Stimulated activated CD4-positive, alpha-beta T cell treated with anti-CD3 and anti-CD28 coated beads, Interleukin-4, amount 100 ng/mL, for 48 hours (primary cell): ENCODE results near the gene GABRA4.

Experiments used
- DNase-seq, 2 donors: peaks; one replicate each; pipeline ENCODE4 v3.0.0-alpha.2; 2020; ENCODE audit warnings: low read depth in 2 of 2

The GABRA4 gene

DNA sequence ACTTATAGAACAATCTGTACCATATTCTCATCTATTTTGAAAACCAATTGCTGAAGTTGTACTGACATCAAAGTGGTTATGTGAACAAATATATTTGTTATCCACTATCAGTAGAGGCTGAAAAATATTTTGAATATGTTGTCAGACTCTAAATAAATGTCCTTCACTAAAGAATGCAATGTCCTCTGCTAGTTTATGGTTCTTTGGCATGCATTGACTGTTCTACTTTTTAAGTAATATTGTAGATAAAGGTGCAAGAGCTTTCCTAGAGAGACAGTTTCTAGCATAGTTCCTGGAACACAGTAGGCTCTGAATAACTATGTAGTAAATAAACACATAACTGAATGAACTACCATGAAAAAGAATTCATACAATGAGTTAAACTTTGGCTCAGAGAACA is 66.2 kb downstream of the GABRA4 start:
- no peak for DNase-seq

DNA sequence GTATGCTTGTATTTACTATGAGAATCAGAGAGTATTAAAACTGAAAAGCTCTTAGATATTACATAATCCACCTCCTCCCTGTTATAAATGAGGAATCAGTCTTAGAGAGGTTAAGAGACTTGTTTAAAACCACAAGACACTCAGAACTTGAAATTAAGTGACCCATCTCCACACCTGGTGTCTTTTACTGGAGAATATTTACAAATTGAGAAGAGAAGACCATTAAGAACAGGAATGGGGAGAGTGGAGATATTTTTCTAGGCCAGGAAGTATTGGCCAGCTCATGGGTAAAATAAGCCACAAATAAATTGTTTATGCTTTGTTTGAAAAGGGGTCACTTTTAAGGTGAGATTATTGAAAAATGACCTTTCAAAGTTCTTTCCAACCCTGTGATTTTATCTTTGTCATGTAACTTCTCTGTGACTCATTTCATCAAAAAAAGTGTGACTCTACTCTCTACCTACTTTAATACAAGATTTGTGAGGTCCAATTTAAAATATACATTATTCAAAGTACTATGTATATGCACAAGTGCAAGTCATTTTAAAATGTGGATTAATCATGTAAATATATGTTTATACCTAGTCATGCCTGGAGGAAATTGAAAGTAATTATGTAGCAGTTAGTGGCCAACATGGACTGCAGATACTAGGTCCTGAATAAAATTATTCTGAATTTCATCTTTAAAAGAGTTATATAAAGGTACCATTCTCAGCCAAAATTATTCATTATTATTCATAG is 68.4 kb downstream of the GABRA4 start:
- DNase-seq: no peak

DNA sequence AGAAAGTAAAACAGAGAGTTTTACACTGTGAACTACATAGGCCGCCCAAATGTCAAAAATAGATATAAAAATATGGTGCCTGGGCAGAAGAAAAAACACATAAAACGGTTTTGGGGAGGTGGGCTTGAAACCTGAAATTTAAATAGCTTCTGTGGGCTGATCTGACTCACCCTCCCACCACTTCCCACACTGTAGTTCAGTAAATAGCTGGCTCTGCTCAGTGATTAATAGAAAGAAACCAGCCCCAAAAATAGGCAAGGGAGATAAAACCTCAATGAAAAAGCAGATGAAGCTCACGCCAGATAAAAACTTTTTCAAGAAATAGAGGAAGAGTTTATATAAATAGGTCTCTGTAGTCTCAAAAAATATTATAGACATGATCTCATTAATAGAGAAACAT is 71.2 kb downstream of the GABRA4 start:
- DNase-seq: no peak

DNA sequence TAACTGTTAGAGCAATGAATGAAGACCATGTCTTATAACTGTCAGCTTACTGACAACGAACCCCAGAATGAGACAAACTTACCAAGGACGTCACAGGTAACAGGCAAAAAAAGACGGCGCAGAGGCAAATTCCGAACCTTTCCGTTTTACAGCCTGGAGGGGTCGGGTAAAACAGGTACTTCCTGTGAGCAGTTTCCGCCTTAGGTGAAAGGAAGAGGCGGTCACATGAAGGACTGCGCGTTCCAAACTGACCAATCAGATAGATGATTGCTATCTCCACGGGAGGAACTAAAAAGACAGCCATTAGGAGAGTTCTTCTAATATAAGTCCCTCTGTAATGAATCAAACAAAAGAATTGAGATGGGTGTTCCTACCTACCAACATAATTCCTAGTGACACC is 84.3 kb downstream of the GABRA4 start, which contains the start of gene COX7B2:
COX7B2 (minus strand) TSS at position 168 of the 400 bp plus-strand sequence. CDS start 174,053 bp downstream, outside the sequence.
- DNase-seq: no peak

DNA sequence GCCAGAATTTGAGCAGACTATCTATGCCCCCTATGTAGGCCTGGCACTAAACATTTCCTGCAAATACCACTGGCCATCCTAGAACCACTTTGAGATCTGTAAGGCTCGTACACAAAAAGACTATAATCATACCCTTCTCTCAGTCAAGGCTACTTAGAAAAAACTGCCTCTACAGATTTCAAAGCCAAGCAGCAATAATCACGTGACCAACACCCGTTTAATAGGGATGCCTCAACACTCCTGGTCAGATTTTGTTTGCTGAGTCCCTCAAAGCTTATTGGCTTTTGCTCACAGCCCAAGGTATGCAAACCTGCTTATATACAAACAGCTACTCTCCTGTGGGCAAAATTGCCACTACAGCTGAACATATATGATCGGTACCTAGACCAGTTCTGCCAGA is 85.2 kb downstream of the GABRA4 start:
- no peak for DNase-seq

DNA sequence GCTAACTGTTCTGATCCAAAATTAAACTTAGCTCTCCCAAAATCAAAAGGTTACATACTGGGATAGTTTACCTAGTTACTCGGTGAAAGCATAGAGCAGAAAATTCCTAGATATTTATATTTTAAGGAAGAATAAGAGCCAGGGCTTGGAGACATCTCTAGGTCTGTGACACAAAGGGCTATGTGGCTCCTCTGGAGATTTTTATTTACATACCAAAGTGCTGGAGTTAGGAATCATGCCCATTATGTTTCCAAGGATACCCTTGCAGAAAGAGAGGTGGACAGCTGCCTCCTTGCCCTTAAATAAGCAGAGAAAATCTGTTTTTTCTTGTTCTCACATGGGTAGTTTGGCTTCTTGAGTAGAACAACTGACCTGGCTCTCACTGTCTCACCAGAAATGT is 93.3 kb downstream of the GABRA4 start:
- DNase-seq: no peak

DNA sequence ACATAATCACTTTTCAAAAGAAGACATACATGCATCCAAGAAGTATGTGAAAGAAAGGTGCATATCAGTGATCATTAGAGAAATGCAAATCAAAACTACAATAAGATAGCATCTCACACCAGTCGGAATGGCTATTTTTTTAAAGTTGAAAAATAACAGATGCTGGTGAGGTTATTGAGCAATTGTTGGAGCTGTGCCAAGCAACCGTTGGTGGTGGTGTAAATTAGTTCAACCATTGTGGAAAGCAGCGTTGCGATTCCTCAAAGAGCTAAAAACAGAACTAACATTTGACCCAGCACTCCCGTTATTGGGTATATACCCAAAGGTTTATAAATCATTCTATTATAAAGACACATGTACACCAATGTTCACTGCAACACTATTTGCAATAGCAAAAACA is 98.6 kb downstream of the GABRA4 start:
- no peak for DNase-seq

DNA sequence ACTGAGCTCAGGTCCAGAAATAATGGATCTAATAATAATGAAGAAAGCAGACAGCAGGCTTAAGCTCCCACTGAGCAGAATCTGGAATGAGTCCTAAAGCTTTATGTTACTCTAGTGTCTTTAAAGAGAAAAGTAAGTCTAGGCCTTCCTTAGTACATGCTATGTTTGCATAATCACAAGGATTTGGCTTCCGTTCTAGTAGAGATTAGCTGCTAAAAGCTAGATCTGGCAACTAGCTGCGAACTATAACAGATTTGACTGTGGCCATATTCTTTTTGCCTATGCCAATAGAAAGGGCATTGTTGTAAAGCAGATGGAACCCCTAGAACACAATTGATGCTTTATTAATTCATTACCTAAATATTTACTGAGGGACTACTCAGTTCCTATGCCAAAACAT is 103.3 kb downstream of the GABRA4 start:
- DNase-seq: no peak

DNA sequence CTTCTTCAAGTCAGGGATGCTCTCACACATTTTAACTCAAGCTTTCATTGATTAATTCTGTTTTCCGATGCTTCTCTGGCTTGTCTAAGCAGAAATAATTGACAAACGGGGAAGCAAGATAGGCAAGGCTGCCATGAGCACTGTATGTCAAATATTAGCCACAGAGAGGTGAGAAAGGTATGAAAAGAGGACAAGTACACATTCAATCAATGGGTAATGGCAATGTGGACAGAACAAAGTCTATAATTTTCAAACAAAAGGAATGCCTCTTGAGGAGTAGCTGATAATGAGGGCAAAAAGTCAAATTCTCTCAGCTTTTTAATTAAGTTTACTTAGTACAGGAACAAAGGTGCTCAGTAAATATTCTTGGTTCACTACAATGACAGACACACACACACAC is 104.0 kb downstream of the GABRA4 start:
- DNase-seq: no peak

DNA sequence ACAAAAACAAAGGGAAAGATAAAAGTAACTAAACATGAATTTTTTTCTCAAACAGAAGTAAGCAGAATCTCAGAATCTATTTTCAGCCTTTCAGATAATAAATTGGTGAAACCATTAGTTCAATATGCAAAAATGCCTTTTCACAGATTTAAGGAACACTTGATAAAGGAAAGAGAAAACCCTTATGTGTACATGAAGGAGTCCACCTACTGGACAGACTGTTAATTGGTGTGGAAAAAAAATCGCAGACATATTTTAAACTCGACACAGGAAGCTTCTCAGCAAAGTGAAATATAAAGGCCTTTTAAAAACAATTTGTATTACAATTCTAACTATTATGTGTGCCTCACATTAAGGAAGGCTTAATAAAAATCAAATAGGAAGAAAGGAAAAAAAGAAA is 106.7 kb downstream of the GABRA4 start:
- DNase-seq: no peak

DNA sequence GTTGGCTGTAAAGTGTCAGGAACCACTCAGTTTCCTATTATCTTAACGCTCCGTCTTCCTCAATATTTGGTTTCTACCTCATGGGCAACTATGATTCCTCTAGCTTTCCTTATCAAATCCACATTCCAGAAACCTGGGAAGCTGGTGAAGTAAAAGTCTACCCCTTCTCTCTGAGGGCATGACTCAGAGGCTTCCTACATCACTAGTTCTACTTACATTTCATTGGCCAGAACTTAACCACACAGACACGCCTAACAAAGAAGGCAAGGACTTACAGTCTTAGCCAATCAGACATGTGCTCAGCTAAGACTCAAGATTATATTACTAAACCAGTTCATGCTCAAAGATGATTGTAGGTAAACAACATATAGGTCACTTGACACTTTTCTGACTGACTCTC is 114.7 kb downstream of the GABRA4 start:
- no peak for DNase-seq

DNA sequence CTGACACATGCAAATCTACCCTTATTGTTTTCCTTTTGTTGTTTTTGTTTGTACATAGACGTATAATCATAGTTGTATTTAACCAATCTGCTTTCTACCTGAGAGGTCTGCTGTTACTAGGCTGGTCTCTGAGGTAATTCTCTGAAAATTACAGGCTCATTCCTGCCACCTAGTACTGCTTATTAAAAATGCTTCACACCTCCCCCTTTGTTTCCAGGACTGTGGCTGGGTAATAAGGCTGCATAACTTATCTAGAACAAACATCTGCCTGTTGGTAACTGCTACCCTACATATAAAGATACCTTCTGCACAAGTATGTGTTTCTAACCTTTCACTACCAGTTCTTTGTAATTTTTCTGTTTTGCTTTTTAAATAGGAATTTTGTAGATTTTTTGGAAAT is 118.6 kb downstream of the GABRA4 start:
- DNase-seq: no peak

DNA sequence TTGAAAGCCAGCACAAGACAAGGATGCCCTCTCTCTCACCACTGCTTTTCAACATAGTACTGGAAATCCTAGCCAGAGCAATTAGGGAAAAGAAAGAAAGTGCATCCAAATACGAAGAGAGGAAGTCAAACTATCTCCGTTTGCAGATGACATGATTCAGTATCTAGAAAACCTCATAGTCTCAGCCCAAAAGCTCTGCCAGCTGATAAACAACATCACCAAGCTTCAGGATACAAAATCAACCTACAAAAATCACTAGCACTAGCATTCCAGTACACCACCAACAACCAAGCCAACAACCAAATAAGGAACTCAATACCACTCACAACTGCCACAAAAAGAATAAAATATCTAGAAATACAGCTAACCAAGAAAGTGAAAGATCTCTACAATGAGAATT is 123.0 kb downstream of the GABRA4 start:
- no peak for DNase-seq
